DMS79 treated with DMSO at 0.1 percent for 48 hours (cell line): ENCODE data around the gene BRD3OS.
A peak's percentile ranks its signal among the peaks of the same experiment; 100 is the strongest.

Experiments used
- DNase-seq: peaks from one replicate; lab custom pipeline; 2025; lab: John Stamatoyannopoulos, UW

The BRD3OS gene

GRCh38 chr9:134024828-134025605 is at the start of gene BRD3OS:
BRD3OS (plus strand) TSS chr9:134025481; CDS start chr9:134026748, 1,267 bp downstream.
- DNase-seq = peak; percentile 83

GRCh38 chr9:133975511-133975910 is 49.8 kb upstream of the BRD3OS start:
- no peak for DNase-seq

- DNase-seq = no peak
These were observed 49.0 kb upstream of the BRD3OS start for GRCh38 chr9:133976191-133976861.

- DNase-seq = no peak
These were observed 48.4 kb upstream of the BRD3OS start for GRCh38 chr9:133976887-133977286.

- no peak for DNase-seq
These were observed 47.7 kb upstream of the BRD3OS start for GRCh38 chr9:133977421-133978201.

- no peak for DNase-seq
These were observed 46.9 kb upstream of the BRD3OS start for GRCh38 chr9:133978226-133978898.

- DNase-seq = no peak
These were observed 46.4 kb upstream of the BRD3OS start for GRCh38 chr9:133978899-133979272.

- DNase-seq = no peak
These were observed 45.9 kb upstream of the BRD3OS start for GRCh38 chr9:133979273-133979920.

- DNase-seq = no peak
These were observed 45.1 kb upstream of the BRD3OS start for GRCh38 chr9:133979921-133980863.

GRCh38 chr9:133980864-133981588 is 44.3 kb upstream of the BRD3OS start:
- DNase-seq = no peak

- no peak for DNase-seq
These were observed 43.7 kb upstream of the BRD3OS start for GRCh38 chr9:133981589-133981957.

GRCh38 chr9:133981958-133982681 is 43.2 kb upstream of the BRD3OS start:
- no peak for DNase-seq

- DNase-seq = no peak
These were observed 42.1 kb upstream of the BRD3OS start for GRCh38 chr9:133982971-133983720.

- DNase-seq = no peak
These were observed 39.2 kb upstream of the BRD3OS start for GRCh38 chr9:133986061-133986460.

- no peak for DNase-seq
These were observed 38.4 kb upstream of the BRD3OS start for GRCh38 chr9:133986774-133987445.

GRCh38 chr9:133987446-133987788 is 37.9 kb upstream of the BRD3OS start:
- DNase-seq = no peak

GRCh38 chr9:133987946-133988665 is 37.2 kb upstream of the BRD3OS start:
- DNase-seq = no peak
